Activated T-cell treated with anti-CD3 and anti-CD28 coated beads, Interleukin-2, amount 50 U/mL, for 4 hours (primary cell): ENCODE measurements around the gene ASTN1. TPM values are rescaled to one million over a fixed set of nuclear protein-coding genes. Genes with fewer than 3 reads are reported as not detected.

Experiments used
- ATAC-seq, 2 donors: fragments of 200-7000 bp; cut with Tn5 transposase; one replicate each; pipeline ENCODE4 v1.10.0; 2021
- DNase-seq: peaks from one replicate; pipeline ENCODE4 v3.0.0-alpha.2; 2020
- H3K27me3 Mint-ChIP-seq: one replicate; pipeline ENCODE4 v1.8.0; 2021; ENCODE audit warnings: low read depth, mixed read lengths
- H3K36me3 Mint-ChIP-seq: one replicate; pipeline ENCODE4 v1.8.0; 2022; ENCODE audit warnings: mixed read lengths; ENCODE audit not compliant: insufficient read depth
- H3K4me1 Mint-ChIP-seq: one replicate; pipeline ENCODE4 v1.8.0; 2021; ENCODE audit warnings: low read depth, mixed read lengths
- H3K4me3 Mint-ChIP-seq: one replicate; pipeline ENCODE4 v1.8.0; 2021; ENCODE audit warnings: mild to moderate bottlenecking, moderate library complexity, mixed read lengths
- H3K9me3 Mint-ChIP-seq: one replicate; pipeline ENCODE4 v1.8.0; 2021; ENCODE audit warnings: mixed read lengths
- total RNA-seq, 3 donors: library from RNA; stranded (reverse); gene quantifications; one replicate each; pipeline ENCODE4 v1.2.1, GENCODE V29; 2021

The ASTN1 gene
- total RNA-seq, 3 donors from 2014 or later: not detected

DNA sequence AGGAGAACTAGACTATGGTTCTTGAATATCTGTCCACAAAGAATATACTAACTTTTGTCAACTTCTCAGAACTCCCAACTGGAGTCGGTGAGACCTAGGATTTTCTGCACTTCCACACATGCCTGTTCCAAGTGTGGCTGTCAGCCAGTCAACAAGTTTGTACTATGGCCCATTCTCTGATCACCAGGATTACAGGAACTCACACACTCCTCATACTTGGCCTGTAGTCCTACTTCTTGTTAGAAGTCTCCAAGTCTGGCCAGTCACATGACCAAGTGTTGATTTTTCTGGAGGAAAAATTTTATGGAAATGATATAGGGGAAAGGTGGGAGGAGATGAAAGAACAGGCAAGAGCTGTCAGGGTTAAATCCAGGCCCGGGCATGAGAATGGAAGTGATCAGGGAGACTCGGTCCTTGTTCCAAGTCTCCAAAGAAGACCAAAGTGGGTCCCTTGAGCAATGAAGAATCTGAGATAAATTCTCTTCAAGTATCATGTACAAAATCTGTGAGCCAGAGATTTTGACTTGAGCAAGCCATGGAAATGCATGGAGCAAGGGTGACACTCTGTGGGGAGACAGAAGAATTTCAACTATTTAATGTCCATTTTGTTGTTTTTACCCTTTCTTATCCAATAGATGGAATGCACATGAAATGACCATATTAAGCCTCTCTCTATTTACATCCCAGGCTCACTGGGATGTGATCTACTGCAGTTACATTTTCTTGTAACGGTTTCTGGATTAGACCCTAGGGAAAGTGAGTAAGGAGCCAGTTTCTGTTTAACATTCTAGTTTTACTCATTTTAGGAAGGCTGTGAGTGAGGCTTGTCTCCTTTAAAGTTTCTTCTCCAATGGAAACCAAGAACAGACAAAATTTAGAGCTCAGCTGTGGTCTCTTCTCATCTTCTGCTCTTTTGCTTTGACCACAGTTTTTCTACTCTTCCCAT lies 320.9 kb downstream of the ASTN1 start:
- Mint-ChIP-seq H3K27me3 (peaks cover 5% of the 10 kb centered on the region), H3K4me1 (no peaks in the 10 kb centered on the region), H3K9me3 (no peaks in the 10 kb centered on the region), H3K36me3 (no peaks in the 10 kb centered on the region), H3K4me3 (no peak overlapping the region)
- ATAC-seq (no peak), DNase-seq (no peak)

DNA sequence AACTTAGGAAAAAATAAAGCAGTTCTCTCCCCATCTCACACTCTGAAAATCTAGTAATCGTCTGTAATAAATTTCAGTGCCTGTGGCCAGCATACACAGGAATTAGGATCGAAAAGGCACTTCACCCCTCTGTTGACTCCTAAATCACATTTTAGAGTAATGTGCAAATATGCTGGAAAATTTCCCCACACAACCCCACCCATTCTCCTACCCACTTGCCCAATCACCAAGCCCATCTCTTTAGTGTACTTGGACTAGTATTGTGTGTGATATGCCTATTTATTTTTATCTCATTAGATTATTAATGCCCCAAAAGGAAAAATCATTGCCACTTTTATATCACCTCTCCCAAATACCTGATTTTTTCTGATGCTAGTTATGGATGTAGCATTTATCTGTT lies 323.3 kb downstream of the ASTN1 start:
- Mint-ChIP-seq H3K36me3 (no peaks in the 10 kb centered on the region), H3K4me3 (no peak overlapping the region), H3K9me3 (no peaks in the 10 kb centered on the region), H3K4me1 (no peaks in the 10 kb centered on the region), H3K27me3 (peaks cover 5% of the 10 kb centered on the region)
- DNase-seq (no peak), ATAC-seq (no peak)

DNA sequence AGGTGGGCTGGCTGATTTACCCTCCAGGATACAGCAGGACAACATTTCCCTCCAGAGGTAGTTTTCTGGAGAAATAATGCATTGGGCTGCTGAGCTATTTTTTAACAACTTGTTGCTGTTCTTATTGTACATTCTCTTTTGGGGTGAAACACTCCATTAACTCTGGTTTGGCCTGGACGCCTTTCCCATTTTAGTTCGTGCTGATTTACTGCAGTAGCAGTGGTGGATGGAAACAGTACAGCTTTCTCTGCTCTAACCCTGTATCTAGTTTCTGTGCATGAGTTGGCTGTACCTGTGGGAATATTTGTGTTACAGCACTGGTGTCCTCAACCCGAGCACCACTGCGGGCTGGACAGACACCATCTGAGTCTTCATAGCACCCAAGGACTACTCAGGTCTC lies 325.3 kb downstream of the ASTN1 start:
- Mint-ChIP-seq H3K27me3 (no peaks in the 10 kb centered on the region), H3K9me3 (no peaks in the 10 kb centered on the region), H3K36me3 (no peaks in the 10 kb centered on the region), H3K4me3 (no peak overlapping the region), H3K4me1 (no peaks in the 10 kb centered on the region)
- DNase-seq (no peak), ATAC-seq (no peak)

DNA sequence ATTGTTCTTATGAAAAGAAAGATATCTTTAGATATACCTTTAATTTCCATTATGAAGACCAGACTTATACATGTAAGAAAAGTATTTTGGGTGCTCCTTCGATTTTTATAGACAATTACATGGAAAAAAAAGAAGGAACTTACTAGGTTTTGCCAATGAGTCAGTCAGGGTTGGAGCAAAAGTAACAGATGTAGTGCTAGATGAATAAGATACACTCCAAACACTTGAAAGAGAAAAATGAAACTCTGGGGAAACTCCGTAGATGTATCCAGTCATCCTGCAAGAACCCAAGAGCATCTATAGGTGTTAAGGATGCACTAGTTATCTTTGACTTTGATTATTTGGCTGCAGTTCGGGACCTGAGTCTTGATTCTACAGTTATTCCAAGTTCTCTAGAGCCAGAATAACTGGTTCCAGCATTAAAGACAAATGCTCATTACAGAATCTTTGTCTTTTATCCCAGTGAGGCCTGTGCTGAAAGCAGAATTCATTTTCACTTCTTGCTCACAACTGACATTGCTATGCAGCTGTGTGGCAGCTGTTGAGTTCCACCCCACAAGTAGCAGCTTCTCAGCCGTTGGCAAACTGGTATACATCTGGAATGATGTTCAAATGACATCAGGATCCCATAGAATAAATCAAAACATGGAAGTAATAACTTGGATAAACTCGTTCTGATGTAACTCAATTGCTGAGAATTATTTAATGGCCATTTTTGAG lies 326.1 kb downstream of the ASTN1 start:
- no peaks in the 10 kb centered on the region for H3K27me3 Mint-ChIP-seq
- no peaks in the 10 kb centered on the region for H3K4me1 Mint-ChIP-seq
- no peaks in the 10 kb centered on the region for H3K9me3 Mint-ChIP-seq
- no peak overlapping the region for H3K4me3 Mint-ChIP-seq
- H3K36me3 Mint-ChIP-seq: no peaks in the 10 kb centered on the region
- DNase-seq (no peak), ATAC-seq (no peak)

DNA sequence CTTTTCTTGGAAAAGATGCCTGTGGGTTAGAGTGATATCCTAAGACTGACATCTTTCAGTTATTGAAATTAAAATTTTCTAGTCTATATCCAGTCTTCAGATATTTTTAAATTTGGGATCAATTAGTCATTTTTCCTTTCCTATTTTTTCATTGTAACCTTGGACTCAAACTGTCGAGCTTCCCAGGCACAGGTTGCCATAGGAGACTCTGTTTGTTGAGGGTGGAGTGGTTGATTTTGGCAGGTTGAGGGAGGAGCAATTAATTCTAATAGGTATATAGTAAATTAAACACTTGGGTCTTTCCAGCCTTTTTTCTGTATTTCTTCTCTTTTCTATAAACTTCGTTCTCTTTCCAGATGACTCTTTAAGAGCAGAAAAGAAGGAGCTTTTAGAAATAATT lies 326.8 kb downstream of the ASTN1 start:
- Mint-ChIP-seq H3K4me1 (no peaks in the 10 kb centered on the region), H3K4me3 (no peak overlapping the region), H3K27me3 (no peaks in the 10 kb centered on the region), H3K36me3 (no peaks in the 10 kb centered on the region), H3K9me3 (no peaks in the 10 kb centered on the region)
- DNase-seq: no peak
- no peak for ATAC-seq

DNA sequence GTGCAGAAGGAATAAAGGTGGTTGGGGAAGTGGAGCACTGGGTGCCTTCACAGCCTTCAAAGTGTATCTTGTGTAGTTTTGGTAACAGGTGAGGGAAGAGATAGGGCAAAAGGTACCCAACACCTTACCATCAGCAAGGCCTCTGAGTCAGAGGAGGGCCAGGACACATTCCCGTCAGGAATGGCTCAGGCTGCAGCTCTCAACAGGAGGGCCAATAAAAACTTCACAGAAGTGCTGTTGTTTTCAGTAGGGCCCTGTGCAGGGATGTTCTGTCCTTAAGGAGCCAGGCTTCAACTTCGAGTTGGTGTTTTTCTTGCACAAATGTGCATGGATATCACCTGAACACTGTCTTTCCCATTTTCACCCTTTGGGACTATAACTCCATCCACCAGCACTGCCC lies 333.4 kb downstream of the ASTN1 start:
- Mint-ChIP-seq H3K4me3 (no peak overlapping the region), H3K27me3 (no peaks in the 10 kb centered on the region), H3K36me3 (no peaks in the 10 kb centered on the region), H3K4me1 (no peaks in the 10 kb centered on the region), H3K9me3 (no peaks in the 10 kb centered on the region)
- ATAC-seq (no peak), DNase-seq (no peak)

DNA sequence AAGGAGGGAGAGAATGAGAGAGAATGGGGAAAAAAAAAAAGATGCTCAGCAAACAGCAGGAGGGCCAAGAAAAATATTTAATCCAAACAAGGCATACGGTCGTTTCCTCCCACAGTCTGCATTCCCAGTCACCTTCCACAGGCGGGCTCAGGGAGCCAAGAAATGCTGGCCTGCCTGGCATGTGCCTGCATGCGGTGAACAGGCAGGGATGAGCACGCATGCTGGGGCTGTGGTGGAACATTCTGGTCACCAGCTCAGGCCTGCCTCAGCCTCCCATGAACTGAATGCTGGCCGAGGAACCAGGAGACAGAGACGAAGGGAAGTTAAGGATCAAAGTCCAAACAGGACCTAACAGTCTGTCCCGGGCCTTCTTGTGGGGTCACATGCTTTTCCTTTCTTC lies 335.3 kb downstream of the ASTN1 start:
- no peak overlapping the region for H3K4me3 Mint-ChIP-seq
- no peak for ATAC-seq
- no peak for DNase-seq
- H3K9me3 Mint-ChIP-seq: no peaks in the 10 kb centered on the region
- no peaks in the 10 kb centered on the region for H3K4me1 Mint-ChIP-seq
- no peaks in the 10 kb centered on the region for H3K27me3 Mint-ChIP-seq
- H3K36me3 Mint-ChIP-seq: no peaks in the 10 kb centered on the region

DNA sequence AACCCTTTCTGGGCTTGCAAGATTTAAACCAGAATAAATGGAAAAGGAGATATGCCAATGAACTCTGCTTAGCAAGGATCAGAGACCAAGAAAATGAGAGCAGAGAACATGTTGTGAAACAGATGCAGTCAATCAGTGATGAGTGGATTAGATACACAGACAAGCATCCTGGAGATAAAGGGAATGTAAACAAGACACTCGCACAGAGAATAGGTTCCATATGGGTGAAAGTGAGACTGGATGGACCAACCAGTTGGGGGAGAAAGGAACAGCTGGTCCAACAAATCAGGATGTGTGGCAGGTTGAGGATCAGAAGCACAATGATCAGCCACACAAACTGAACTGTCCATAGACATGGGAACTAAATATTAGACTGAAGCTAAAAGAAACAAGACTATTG lies 338.2 kb downstream of the ASTN1 start:
- H3K36me3 Mint-ChIP-seq: no peaks in the 10 kb centered on the region
- H3K4me3 Mint-ChIP-seq: no peak overlapping the region
- no peaks in the 10 kb centered on the region for H3K4me1 Mint-ChIP-seq
- ATAC-seq (no peak), DNase-seq (no peak)
- no peaks in the 10 kb centered on the region for H3K27me3 Mint-ChIP-seq
- no peaks in the 10 kb centered on the region for H3K9me3 Mint-ChIP-seq

DNA sequence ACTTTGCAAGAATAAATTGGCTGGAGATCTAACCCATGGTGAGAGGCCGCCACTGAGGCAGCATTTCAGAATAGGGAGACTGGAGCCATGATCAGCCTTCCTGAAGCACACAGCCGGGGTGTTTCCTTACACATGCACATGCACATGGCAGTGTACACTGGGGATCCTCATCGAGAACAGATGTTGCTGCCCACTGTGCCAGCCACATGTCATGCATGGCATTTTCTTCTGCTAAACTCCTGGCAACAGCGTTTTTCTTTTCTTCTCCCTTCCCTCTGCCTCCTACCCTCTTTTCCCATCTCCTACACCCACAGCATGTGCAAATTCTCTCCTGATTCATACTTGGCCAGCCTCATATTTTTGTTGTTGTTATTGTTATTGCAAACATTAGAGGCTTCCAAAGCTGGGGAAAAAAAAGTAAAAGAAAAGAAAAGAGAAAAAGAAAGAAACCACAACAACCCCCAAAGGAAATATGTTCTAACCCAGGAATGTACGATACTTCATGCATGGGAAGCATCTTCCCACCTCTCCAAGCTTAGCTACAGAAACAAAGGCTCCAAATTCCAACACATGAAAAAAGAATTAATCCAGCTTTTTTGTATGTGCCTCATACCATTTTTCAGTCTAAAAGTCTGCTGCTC lies 344.0 kb downstream of the ASTN1 start:
- Mint-ChIP-seq H3K4me1 (no peaks in the 10 kb centered on the region), H3K36me3 (no peaks in the 10 kb centered on the region), H3K27me3 (no peaks in the 10 kb centered on the region), H3K9me3 (no peaks in the 10 kb centered on the region), H3K4me3 (no peak overlapping the region)
- no peak for DNase-seq
- no peak for ATAC-seq

DNA sequence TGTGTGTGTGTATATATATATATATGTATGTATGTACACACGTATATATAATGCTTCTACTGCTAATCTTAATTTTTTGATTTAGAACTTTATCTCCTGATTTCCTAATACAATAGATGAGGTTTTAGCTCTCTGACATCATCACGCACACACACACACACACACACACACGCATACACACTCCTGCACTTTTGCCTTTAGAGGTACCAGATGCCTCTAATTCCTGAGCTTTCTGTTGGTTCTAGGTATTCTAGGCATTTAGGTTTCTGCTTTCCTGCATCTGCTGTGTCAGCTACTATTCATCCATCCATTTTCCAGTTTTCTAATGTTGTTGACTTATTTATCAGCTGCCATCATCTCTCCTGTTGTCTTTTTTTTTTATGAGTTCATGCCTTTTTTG lies 348.3 kb downstream of the ASTN1 start:
- Mint-ChIP-seq H3K4me3 (no peak overlapping the region), H3K27me3 (peaks cover 2% of the 10 kb centered on the region), H3K9me3 (no peaks in the 10 kb centered on the region), H3K4me1 (no peaks in the 10 kb centered on the region), H3K36me3 (no peaks in the 10 kb centered on the region)
- ATAC-seq (no peak), DNase-seq (no peak)

DNA sequence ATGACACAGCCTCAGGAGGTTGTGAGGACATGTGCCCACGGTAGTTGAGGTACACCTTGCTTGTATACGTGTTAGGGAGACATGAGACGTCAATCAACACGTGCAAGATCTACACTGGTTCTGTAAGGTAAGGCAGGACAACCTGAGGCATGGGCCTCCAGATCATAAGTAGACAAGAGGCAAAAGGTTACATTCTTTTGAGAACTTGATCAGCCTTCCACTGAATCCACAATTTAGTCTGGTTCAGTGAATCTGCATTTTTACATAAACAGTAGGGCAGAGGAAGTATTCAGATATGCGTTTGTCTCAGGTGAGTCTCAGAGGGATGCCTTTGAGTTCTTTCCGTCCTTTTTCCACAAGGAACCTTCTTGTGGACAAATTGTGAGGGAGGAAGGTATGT lies 348.9 kb downstream of the ASTN1 start:
- H3K9me3 Mint-ChIP-seq: no peaks in the 10 kb centered on the region
- DNase-seq (no peak), ATAC-seq (no peak)
- no peak overlapping the region for H3K4me3 Mint-ChIP-seq
- H3K27me3 Mint-ChIP-seq: peaks cover 2% of the 10 kb centered on the region
- H3K36me3 Mint-ChIP-seq: no peaks in the 10 kb centered on the region
- H3K4me1 Mint-ChIP-seq: no peaks in the 10 kb centered on the region

DNA sequence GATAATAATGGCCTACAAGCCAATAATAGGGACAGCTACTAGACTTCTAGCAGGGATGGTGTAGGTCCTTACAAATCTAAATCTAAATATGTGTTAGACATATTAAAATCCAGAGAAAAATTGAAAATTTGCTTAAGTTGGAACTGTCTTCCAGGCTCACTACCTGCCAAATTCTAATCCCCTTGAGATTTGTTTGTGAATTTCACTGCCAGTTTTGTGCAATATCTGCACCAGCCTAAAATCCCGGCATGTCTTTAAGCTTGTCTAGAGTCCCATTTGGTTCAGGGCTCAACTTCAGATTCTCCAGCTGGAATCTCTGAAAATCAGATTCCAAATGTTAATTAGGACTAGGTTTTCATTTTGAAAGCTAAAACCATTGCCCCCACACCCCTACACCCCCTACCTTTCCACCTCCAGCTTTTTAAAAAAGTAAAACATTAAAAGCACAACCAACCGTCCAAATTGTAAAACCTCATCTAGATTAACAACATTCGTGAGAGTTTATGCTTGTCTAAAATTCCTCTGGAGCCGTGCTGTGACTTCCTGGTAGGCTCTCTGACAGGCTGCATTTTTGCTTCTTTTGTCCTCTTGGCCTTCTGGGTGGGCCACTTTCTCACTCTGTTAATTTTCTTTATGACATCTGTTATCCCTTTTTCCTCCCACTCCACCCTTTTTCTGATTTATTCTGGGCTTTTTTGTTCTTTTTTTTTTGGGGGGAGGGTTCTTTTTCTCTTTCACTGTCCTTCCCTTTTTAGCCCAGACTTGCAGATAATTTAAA lies 352.8 kb downstream of the ASTN1 start:
- DNase-seq (no peak), ATAC-seq (no peak)
- Mint-ChIP-seq H3K36me3 (no peaks in the 10 kb centered on the region), H3K27me3 (peaks cover 2% of the 10 kb centered on the region), H3K9me3 (no peaks in the 10 kb centered on the region), H3K4me1 (no peaks in the 10 kb centered on the region), H3K4me3 (no peak overlapping the region)

DNA sequence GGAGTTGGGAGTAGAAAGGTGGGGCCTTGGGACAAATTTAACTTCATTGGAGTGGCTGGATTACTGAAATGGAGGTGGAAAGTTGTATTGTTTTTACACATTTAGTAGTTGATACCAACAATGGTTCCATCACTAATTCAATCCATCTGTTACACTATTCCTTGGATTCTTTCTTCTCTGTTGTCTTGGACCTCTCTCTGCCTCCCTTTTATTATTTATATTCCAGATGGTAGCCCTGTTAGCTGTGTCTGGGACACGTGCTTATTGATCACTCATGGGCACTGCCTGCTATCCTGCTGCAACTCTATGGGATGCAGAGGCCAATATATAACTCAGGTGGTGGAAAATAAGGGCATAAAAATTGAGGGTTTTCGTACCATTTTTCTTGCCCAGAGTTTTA lies 355.2 kb downstream of the ASTN1 start:
- no peak overlapping the region for H3K4me3 Mint-ChIP-seq
- ATAC-seq (no peak), DNase-seq (no peak)
- H3K36me3 Mint-ChIP-seq: no peaks in the 10 kb centered on the region
- H3K9me3 Mint-ChIP-seq: no peaks in the 10 kb centered on the region
- no peaks in the 10 kb centered on the region for H3K27me3 Mint-ChIP-seq
- H3K4me1 Mint-ChIP-seq: no peaks in the 10 kb centered on the region
